Activated naive CD8-positive, alpha-beta T cell treated with anti-CD3 and anti-CD28 coated beads for 36 hours (primary cell): ENCODE data around the gene RNF13. TPM values are rescaled to one million over a fixed set of nuclear protein-coding genes. Genes with fewer than 3 reads are reported as not detected.
"Not testable (repeated sequence)": the region's sequence is repeated elsewhere in the genome, so short reads cannot be mapped to it uniquely, and the experiment has no call there.

Experiments used
- DNase-seq: peaks from one replicate; pipeline ENCODE4 v3.0.0; 2021
- H3K27ac Mint-ChIP-seq: one replicate; pipeline ENCODE4 v1.8.0; 2022; ENCODE audit warnings: mild to moderate bottlenecking, moderate library complexity, mixed read lengths
- H3K27me3 Mint-ChIP-seq: one replicate; pipeline ENCODE4 v1.8.0; 2022; ENCODE audit warnings: mild to moderate bottlenecking, mixed read lengths
- H3K36me3 Mint-ChIP-seq: one replicate; pipeline ENCODE4 v1.8.0; 2021; ENCODE audit warnings: mild to moderate bottlenecking, mixed read lengths
- H3K4me1 Mint-ChIP-seq: one replicate; pipeline ENCODE4 v1.8.0; 2021; ENCODE audit warnings: mixed read lengths
- H3K4me3 Mint-ChIP-seq: one replicate; pipeline ENCODE4 v1.8.0; 2022; ENCODE audit warnings: mild to moderate bottlenecking, moderate library complexity, mixed read lengths
- H3K9me3 Mint-ChIP-seq: one replicate; pipeline ENCODE4 v1.8.0; 2022; ENCODE audit warnings: mixed read lengths
- total RNA-seq, 2 experiments: library from RNA; stranded (reverse); gene quantifications; one replicate each; pipeline ENCODE4 v1.2.3, GENCODE V29; 2021

The RNF13 gene
- total RNA-seq, 2 experiments from 2014 or later = 28.8 to 29.5 TPM

- DNase-seq, H3K27ac Mint-ChIP-seq, H3K27me3 Mint-ChIP-seq, H3K4me3 Mint-ChIP-seq: not testable (repeated sequence)
- peaks cover 16% of the 10 kb centered on the region for H3K4me1 Mint-ChIP-seq
- peaks cover 34% of the 10 kb centered on the region for H3K36me3 Mint-ChIP-seq
- peaks cover 11% of the 10 kb centered on the region for H3K9me3 Mint-ChIP-seq
Measured at GRCh38 chr3:149884848-149885247, 71.8 kb downstream of the RNF13 start.

GRCh38 chr3:149886957-149887356 lies 73.9 kb downstream of the RNF13 start:
- Mint-ChIP-seq H3K27me3 (no peaks in the 10 kb centered on the region), H3K27ac (no peak overlapping the region), H3K4me3 (no peak overlapping the region), H3K36me3 (peaks cover 43% of the 10 kb centered on the region), H3K9me3 (peaks cover 11% of the 10 kb centered on the region), H3K4me1 (peaks cover 19% of the 10 kb centered on the region)
- no peak for DNase-seq

- peaks cover 27% of the 10 kb centered on the region for H3K36me3 Mint-ChIP-seq
- H3K4me1 Mint-ChIP-seq = peaks cover 8% of the 10 kb centered on the region
- no peaks in the 10 kb centered on the region for H3K9me3 Mint-ChIP-seq
- no peaks in the 10 kb centered on the region for H3K27me3 Mint-ChIP-seq
- no peak overlapping the region for H3K27ac Mint-ChIP-seq
- no peak for DNase-seq
- no peak overlapping the region for H3K4me3 Mint-ChIP-seq
Measured at GRCh38 chr3:149891621-149892020, 78.6 kb downstream of the RNF13 start.

GRCh38 chr3:149892371-149892770 lies 79.4 kb downstream of the RNF13 start:
- Mint-ChIP-seq H3K36me3 (peaks cover 25% of the 10 kb centered on the region), H3K27ac (no peak overlapping the region), H3K27me3 (no peaks in the 10 kb centered on the region), H3K4me1 (peaks cover 8% of the 10 kb centered on the region), H3K9me3 (no peaks in the 10 kb centered on the region), H3K4me3 (no peak overlapping the region)
- DNase-seq = no peak

GRCh38 chr3:149894205-149894604 lies 81.2 kb downstream of the RNF13 start:
- Mint-ChIP-seq H3K4me1 (peaks cover 8% of the 10 kb centered on the region), H3K36me3 (peaks cover 19% of the 10 kb centered on the region)

GRCh38 chr3:149895339-149895738 lies 82.3 kb downstream of the RNF13 start:
- Mint-ChIP-seq H3K9me3 (no peaks in the 10 kb centered on the region), H3K36me3 (peaks cover 15% of the 10 kb centered on the region), H3K27me3 (no peaks in the 10 kb centered on the region), H3K4me1 (peaks cover 4% of the 10 kb centered on the region), H3K27ac (no peak overlapping the region), H3K4me3 (no peak overlapping the region)
- no peak for DNase-seq

More at GRCh38 chr3:149894205-149894604, 81.2 kb downstream of the RNF13 start:
- DNase-seq = no peak
- H3K9me3 Mint-ChIP-seq = no peaks in the 10 kb centered on the region
- H3K4me3 Mint-ChIP-seq = no peak overlapping the region
- H3K27ac Mint-ChIP-seq = no peak overlapping the region
- no peaks in the 10 kb centered on the region for H3K27me3 Mint-ChIP-seq

GRCh38 chr3:149895769-149896168 lies 82.8 kb downstream of the RNF13 start:
- Mint-ChIP-seq H3K27me3 (no peaks in the 10 kb centered on the region), H3K4me3 (no peak overlapping the region), H3K9me3 (no peaks in the 10 kb centered on the region), H3K4me1 (peaks cover under 1% of the 10 kb centered on the region), H3K27ac (no peak overlapping the region), H3K36me3 (peaks cover 12% of the 10 kb centered on the region)
- no peak for DNase-seq

- no peak for DNase-seq
- no peak overlapping the region for H3K4me3 Mint-ChIP-seq
- peaks cover 10% of the 10 kb centered on the region for H3K36me3 Mint-ChIP-seq
- no peak overlapping the region for H3K27ac Mint-ChIP-seq
- no peaks in the 10 kb centered on the region for H3K27me3 Mint-ChIP-seq
- H3K4me1 Mint-ChIP-seq = no peaks in the 10 kb centered on the region
- H3K9me3 Mint-ChIP-seq = no peaks in the 10 kb centered on the region
Measured at GRCh38 chr3:149898771-149899170, 85.8 kb downstream of the RNF13 start.

GRCh38 chr3:149900322-149900721 lies 87.3 kb downstream of the RNF13 start:
- Mint-ChIP-seq H3K4me1 (no peaks in the 10 kb centered on the region), H3K27ac (no peak overlapping the region), H3K4me3 (no peak overlapping the region), H3K36me3 (peaks cover 11% of the 10 kb centered on the region), H3K27me3 (no peaks in the 10 kb centered on the region), H3K9me3 (no peaks in the 10 kb centered on the region)
- DNase-seq = no peak

- DNase-seq = no peak
- Mint-ChIP-seq H3K27me3 (no peaks in the 10 kb centered on the region), H3K27ac (no peak overlapping the region)
Measured at GRCh38 chr3:149901770-149902169, 88.8 kb downstream of the RNF13 start.

GRCh38 chr3:149902498-149903139 lies 89.6 kb downstream of the RNF13 start:
- Mint-ChIP-seq H3K27me3 (no peaks in the 10 kb centered on the region), H3K4me1 (no peaks in the 10 kb centered on the region), H3K4me3 (no peak overlapping the region), H3K9me3 (no peaks in the 10 kb centered on the region), H3K36me3 (peaks cover 10% of the 10 kb centered on the region), H3K27ac (no peak overlapping the region)
- DNase-seq = no peak

More at GRCh38 chr3:149901770-149902169, 88.8 kb downstream of the RNF13 start:
- Mint-ChIP-seq H3K4me1 (no peaks in the 10 kb centered on the region), H3K36me3 (peaks cover 13% of the 10 kb centered on the region), H3K9me3 (no peaks in the 10 kb centered on the region), H3K4me3 (no peak overlapping the region)

- H3K4me3 Mint-ChIP-seq = no peak overlapping the region
- peaks cover 3% of the 10 kb centered on the region for H3K36me3 Mint-ChIP-seq
- no peaks in the 10 kb centered on the region for H3K9me3 Mint-ChIP-seq
- H3K27me3 Mint-ChIP-seq = no peaks in the 10 kb centered on the region
- no peak for DNase-seq
- no peaks in the 10 kb centered on the region for H3K4me1 Mint-ChIP-seq
- no peak overlapping the region for H3K27ac Mint-ChIP-seq
Measured at GRCh38 chr3:149906036-149906435, 93.0 kb downstream of the RNF13 start.

GRCh38 chr3:149908424-149908957 lies 95.5 kb downstream of the RNF13 start:
- Mint-ChIP-seq H3K4me3 (no peak overlapping the region), H3K27me3 (no peaks in the 10 kb centered on the region), H3K36me3 (peaks cover 6% of the 10 kb centered on the region), H3K9me3 (no peaks in the 10 kb centered on the region), H3K4me1 (no peaks in the 10 kb centered on the region), H3K27ac (no peak overlapping the region)
- DNase-seq = no peak

- Mint-ChIP-seq H3K27ac (no peak overlapping the region), H3K4me3 (no peak overlapping the region), H3K27me3 (no peaks in the 10 kb centered on the region), H3K9me3 (no peaks in the 10 kb centered on the region), H3K36me3 (peaks cover 13% of the 10 kb centered on the region), H3K4me1 (no peaks in the 10 kb centered on the region)
- no peak for DNase-seq
Measured at GRCh38 chr3:149909923-149910322, 96.9 kb downstream of the RNF13 start.

GRCh38 chr3:149917124-149917667 lies 104.2 kb downstream of the RNF13 start:
- H3K36me3 Mint-ChIP-seq = peaks cover 37% of the 10 kb centered on the region
- no peaks in the 10 kb centered on the region for H3K27me3 Mint-ChIP-seq
- no peaks in the 10 kb centered on the region for H3K4me1 Mint-ChIP-seq
- no peak overlapping the region for H3K4me3 Mint-ChIP-seq
- DNase-seq = no peak
- H3K27ac Mint-ChIP-seq = no peak overlapping the region
- no peaks in the 10 kb centered on the region for H3K9me3 Mint-ChIP-seq

GRCh38 chr3:149919509-149919908 lies 106.5 kb downstream of the RNF13 start:
- Mint-ChIP-seq H3K4me1 (no peaks in the 10 kb centered on the region), H3K27ac (no peak overlapping the region), H3K9me3 (no peaks in the 10 kb centered on the region), H3K27me3 (no peaks in the 10 kb centered on the region), H3K36me3 (peaks cover 28% of the 10 kb centered on the region), H3K4me3 (no peak overlapping the region)
- DNase-seq = no peak
